CD4-positive, alpha-beta T cell (primary cell): ENCODE results near the gene EEFSEC. TPM values are rescaled to one million over a fixed set of nuclear protein-coding genes. Genes with fewer than 3 reads are reported as not detected.

Experiments used
- ATAC-seq: fragments of 200-7000 bp; cut with Tn5 transposase; one replicate; pipeline ENCODE4 v1.10.0; 2022; ENCODE audit warnings: mild to moderate bottlenecking; ENCODE audit not compliant: poor library complexity
- CTCF ChIA-PET: fragments of 350-600 bp; sonication (Branson Sonifier 250); formaldehyde crosslinking; loops from one replicate; lab custom pipeline; 2021; ENCODE audit warnings: antibody characterized with exemption, inconsistent platforms; lab: Charles Lee
- POLR2A ChIA-PET: fragments of 350-600 bp; sonication (Branson Sonifier 250); formaldehyde crosslinking; loops from one replicate; lab custom pipeline; 2021; ENCODE audit warnings: antibody characterized with exemption, inconsistent platforms; lab: Charles Lee
- DNase-seq, 14 experiments: peaks; one replicate each; pipeline ENCODE4 v3.0.0-alpha.2; 2013 to 2020; ENCODE audit warnings: mixed read lengths in 2 of 14
- H3K27ac ChIP-seq, 2 donors: one replicate each; pipeline versions ENCODE4 v1.5.1 to v1.7.0; 2013; ENCODE audit warnings: low read length in 2 of 2, low read depth in 1 of 2, mild to moderate bottlenecking in 1 of 2
- H3K27me3 ChIP-seq, 2 experiments: 1 replicate in 1 of 2; 2 replicates in 1 of 2; pipeline versions ENCODE4 v1.6.1 to v1.7.0; 2013; ENCODE audit warnings: low read length in 2 of 2, control low read depth in 1 of 2, mild to moderate bottlenecking in 1 of 2, moderate library complexity in 1 of 2; ENCODE audit not compliant: insufficient read depth in 2 of 2, control insufficient read depth in 1 of 2
- H3K36me3 ChIP-seq: one replicate; pipeline ENCODE4 v1.6.1; 2013; ENCODE audit warnings: low read length, control low read depth; ENCODE audit not compliant: insufficient read depth
- H3K4me1 ChIP-seq: one replicate; pipeline ENCODE4 v1.6.1; 2013; ENCODE audit warnings: low read length, control low read depth; ENCODE audit not compliant: insufficient read depth
- H3K4me3 ChIP-seq: one replicate; pipeline ENCODE4 v1.5.1; 2013; ENCODE audit warnings: mild to moderate bottlenecking, low read length, moderate library complexity
- H3K9me3 ChIP-seq, 2 experiments: 1 replicate in 1 of 2; 2 replicates in 1 of 2; pipeline versions ENCODE4 v1.6.1 to v1.7.0; 2013; ENCODE audit warnings: low read length in 2 of 2, mild to moderate bottlenecking in 2 of 2, control low read depth in 1 of 2, moderate library complexity in 1 of 2; ENCODE audit not compliant: control insufficient read depth in 1 of 2, insufficient read depth in 1 of 2
- H3K27ac Mint-ChIP-seq: one replicate; pipeline ENCODE4 v1.8.0; 2020; ENCODE audit warnings: mixed read lengths
- H3K27me3 Mint-ChIP-seq: one replicate; pipeline ENCODE4 v1.8.0; 2021; ENCODE audit warnings: mixed read lengths
- H3K36me3 Mint-ChIP-seq: one replicate; pipeline ENCODE4 v1.8.0; 2021; ENCODE audit warnings: low read depth, mixed read lengths
- H3K4me1 Mint-ChIP-seq: one replicate; pipeline ENCODE4 v1.8.0; 2021; ENCODE audit warnings: low read depth, mixed read lengths
- H3K4me3 Mint-ChIP-seq: one replicate; pipeline ENCODE4 v1.8.0; 2020; ENCODE audit warnings: mild to moderate bottlenecking, mixed read lengths
- H3K9me3 Mint-ChIP-seq: one replicate; pipeline ENCODE4 v1.8.0; 2020; ENCODE audit warnings: mixed read lengths
- intact Hi-C, 2 experiments: fragments of 100-400 bp; cut with DNase I in 1 of 2; cut with micrococcal nuclease in 1 of 2; formaldehyde crosslinking; loops; one replicate each; pipeline versions ENCODE4 v1.15.1 to v1.9.0; 2023 to 2025; cut with DNase I, micrococcal nuclease
- total RNA-seq, 174 experiments: library from RNA in 2 of 174; stranded (reverse) in 2 of 174; gene quantifications; one replicate each; pipeline ENCODE4 v1.2.3 and lab custom pipeline; 2021 to 2026
- TF ChIP-seq, protein P1 (sequence below): fragments of 200-600 bp; IDR thresholded peaks from one replicate; pipeline ENCODE4 v1.8.0; 2022; ENCODE audit warnings: antibody characterized with exemption, mild to moderate bottlenecking

The EEFSEC gene
- total RNA-seq, 2 experiments from 2014 or later = 13.1 to 13.9 TPM

DNA sequence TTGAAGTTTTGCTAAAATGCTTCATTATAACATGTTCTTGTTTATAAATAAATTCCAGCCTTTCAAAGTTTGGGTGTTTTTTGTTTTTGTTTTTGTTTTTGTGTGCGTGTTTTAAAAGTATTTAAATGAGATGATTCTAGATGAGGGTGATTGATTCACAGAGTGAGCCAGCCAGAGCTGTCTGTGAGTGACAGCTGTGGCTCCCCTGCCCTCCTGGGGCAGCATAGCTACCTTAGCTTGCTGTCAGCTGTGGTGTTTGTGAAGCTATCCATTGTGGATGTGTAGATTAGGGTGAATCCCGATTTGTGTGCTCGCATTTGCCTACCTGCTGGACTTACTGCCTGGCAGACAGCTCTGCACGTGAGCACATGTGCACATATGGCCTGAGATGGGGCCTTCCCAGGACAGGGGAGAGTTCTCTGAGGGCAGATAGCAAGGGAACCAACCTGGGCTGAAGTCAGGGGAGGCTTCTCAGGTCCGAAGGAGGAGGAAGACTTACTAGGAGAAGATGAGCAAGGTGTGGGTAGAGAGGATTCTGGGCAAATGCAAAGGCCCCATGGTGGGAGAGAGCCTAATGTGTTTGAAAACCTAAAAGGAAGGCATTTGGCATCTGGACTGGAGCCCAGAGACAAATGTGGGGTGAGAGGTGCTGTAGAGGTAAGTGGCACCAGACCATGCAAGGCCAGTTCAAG, 124.2 kb downstream of the EEFSEC start:
- ATAC-seq (no peak), DNase-seq (no peak)
- no peak overlapping the region for H3K4me3 ChIP-seq
- no peaks in the 10 kb centered on the region for H3K9me3 ChIP-seq
- H3K9me3 Mint-ChIP-seq = no peaks in the 10 kb centered on the region
- intact Hi-C loops = no loop called here
- CTCF ChIA-PET = no interaction called here
- POLR2A ChIA-PET = no interaction called here
- no peaks in the 10 kb centered on the region for H3K27me3 ChIP-seq
- TF ChIP-seq, protein P1, sequence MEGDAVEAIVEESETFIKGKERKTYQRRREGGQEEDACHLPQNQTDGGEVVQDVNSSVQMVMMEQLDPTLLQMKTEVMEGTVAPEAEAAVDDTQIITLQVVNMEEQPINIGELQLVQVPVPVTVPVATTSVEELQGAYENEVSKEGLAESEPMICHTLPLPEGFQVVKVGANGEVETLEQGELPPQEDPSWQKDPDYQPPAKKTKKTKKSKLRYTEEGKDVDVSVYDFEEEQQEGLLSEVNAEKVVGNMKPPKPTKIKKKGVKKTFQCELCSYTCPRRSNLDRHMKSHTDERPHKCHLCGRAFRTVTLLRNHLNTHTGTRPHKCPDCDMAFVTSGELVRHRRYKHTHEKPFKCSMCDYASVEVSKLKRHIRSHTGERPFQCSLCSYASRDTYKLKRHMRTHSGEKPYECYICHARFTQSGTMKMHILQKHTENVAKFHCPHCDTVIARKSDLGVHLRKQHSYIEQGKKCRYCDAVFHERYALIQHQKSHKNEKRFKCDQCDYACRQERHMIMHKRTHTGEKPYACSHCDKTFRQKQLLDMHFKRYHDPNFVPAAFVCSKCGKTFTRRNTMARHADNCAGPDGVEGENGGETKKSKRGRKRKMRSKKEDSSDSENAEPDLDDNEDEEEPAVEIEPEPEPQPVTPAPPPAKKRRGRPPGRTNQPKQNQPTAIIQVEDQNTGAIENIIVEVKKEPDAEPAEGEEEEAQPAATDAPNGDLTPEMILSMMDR = no peak
- H3K36me3 ChIP-seq = peaks cover 9% of the 10 kb centered on the region
- no peaks in the 10 kb centered on the region for H3K4me1 ChIP-seq
- no peak overlapping the region for H3K4me3 Mint-ChIP-seq
- no peak overlapping the region for H3K27ac ChIP-seq
- H3K4me1 Mint-ChIP-seq = peaks cover 5% of the 10 kb centered on the region
- H3K27me3 Mint-ChIP-seq = no peaks in the 10 kb centered on the region
- H3K27ac Mint-ChIP-seq = no peak overlapping the region
- H3K36me3 Mint-ChIP-seq = peaks cover 2% of the 10 kb centered on the region

DNA sequence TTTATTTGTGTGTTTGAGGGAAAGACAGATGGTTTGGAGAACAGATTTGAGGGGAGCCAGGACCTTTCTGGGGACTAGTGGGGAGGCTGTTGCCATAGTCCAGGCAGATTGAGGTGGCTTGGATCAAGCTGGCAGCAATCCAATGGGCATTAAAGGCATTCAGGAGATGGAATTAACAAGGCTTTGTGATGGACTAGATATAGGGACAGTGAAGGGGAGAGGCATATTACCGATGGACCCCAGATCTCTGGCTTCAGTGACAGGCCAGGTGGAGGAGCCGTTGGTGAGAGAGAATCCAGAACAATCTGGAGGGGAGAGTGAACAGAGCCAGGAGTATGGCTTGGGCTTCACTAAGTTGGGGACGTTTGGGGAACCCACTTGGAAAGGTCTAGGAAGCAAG, 124.8 kb downstream of the EEFSEC start:
- H3K36me3 Mint-ChIP-seq = no peaks in the 10 kb centered on the region
- Histone ChIP-seq H3K27me3 (no peaks in the 10 kb centered on the region), H3K4me3 (no peak overlapping the region), H3K27ac (no peak overlapping the region), H3K4me1 (no peaks in the 10 kb centered on the region), H3K9me3 (no peaks in the 10 kb centered on the region), H3K36me3 (peaks cover 14% of the 10 kb centered on the region)
- intact Hi-C loops = no loop called here
- no peak overlapping the region for H3K4me3 Mint-ChIP-seq
- no peak for ATAC-seq
- H3K27me3 Mint-ChIP-seq = no peaks in the 10 kb centered on the region
- no peaks in the 10 kb centered on the region for H3K9me3 Mint-ChIP-seq
- ChIA-PET POLR2A (no interaction called here), CTCF (no interaction called here)
- no peak overlapping the region for H3K27ac Mint-ChIP-seq
- peaks cover 5% of the 10 kb centered on the region for H3K4me1 Mint-ChIP-seq
- no peak for DNase-seq
- TF ChIP-seq, protein P1 = no peak

DNA sequence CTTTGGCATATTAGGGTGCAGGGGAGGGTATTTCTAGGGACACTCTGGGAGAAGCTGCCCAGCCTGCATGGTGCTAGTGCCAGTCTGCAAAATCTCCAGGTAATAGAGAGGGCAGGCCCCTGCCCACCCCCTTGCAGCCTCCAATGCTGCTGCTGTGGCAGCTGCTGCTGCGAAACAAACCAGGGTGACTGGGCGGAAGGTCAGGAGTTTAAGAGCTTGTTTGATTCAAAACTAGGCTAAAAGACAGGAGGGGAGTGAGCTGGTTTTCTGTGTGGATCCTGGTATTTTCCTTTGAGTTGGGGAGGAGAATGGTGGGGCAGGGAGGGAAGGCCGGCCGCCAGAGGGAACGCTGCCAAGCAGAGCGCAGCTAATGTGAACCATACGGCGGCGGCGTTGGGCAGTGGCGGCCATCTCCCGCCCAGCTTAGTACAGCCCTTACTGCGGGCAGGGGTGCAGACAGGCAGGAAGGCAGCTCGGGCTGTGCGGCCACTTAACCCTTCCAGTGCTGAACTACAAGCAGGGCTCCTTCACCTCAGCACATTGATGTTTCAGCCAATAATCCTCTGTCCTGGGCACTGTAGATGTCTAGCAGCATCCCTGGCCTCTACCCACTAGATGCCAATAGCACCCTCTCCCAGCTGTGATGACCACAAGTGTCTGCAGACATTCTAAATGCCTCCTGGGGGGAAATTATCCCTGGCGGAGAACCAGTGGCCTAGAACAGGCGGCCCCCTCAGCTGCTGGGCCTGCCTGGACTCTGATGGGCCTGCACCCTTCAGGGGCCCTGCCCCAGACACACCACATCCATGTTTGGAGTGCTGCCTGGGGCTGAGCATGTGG, 125.7 kb downstream of the EEFSEC start:
- DNase-seq = no peak
- ATAC-seq = no peak
- Histone ChIP-seq H3K4me1 (no peaks in the 10 kb centered on the region), H3K9me3 (no peaks in the 10 kb centered on the region), H3K36me3 (peaks cover 14% of the 10 kb centered on the region), H3K27me3 (no peaks in the 10 kb centered on the region), H3K4me3 (no peak overlapping the region), H3K27ac (no peak overlapping the region)
- ChIA-PET POLR2A (no interaction called here), CTCF (no interaction called here)
- H3K9me3 Mint-ChIP-seq = no peaks in the 10 kb centered on the region
- intact Hi-C loops = no loop called here
- H3K27ac Mint-ChIP-seq = no peak overlapping the region
- H3K4me3 Mint-ChIP-seq = no peak overlapping the region
- H3K4me1 Mint-ChIP-seq = peaks cover 5% of the 10 kb centered on the region
- TF ChIP-seq, protein P1 = no peak
- no peaks in the 10 kb centered on the region for H3K27me3 Mint-ChIP-seq
- peaks cover 7% of the 10 kb centered on the region for H3K36me3 Mint-ChIP-seq
